ENCODE data around the gene SLC13A5. TPM values are rescaled to one million over a fixed set of nuclear protein-coding genes. Genes with fewer than 3 reads are reported as not detected.
A peak's percentile ranks its signal among the peaks of the same experiment; 100 is the strongest.

The SLC13A5 gene
- 0.92 and 2.0 TPM in 2 replicates for total RNA-seq (2021)
- percentile 22 among the genes with signal in this experiment for Bru-seq, nascent RNA
- BruChase-seq, experiment 1, labeled RNA remaining after a 2-hour chase: percentile 19 among the genes with signal in this experiment
- BruChase-seq, experiment 2, labeled RNA remaining after a 6-hour chase: percentile 24 among the genes with signal in this experiment
- long read RNA-seq, partial matches to known transcripts: 0 of 4 reads
- long read RNA-seq, other reads (novel, unspliced or antisense): 1 of 4 reads

DNA sequence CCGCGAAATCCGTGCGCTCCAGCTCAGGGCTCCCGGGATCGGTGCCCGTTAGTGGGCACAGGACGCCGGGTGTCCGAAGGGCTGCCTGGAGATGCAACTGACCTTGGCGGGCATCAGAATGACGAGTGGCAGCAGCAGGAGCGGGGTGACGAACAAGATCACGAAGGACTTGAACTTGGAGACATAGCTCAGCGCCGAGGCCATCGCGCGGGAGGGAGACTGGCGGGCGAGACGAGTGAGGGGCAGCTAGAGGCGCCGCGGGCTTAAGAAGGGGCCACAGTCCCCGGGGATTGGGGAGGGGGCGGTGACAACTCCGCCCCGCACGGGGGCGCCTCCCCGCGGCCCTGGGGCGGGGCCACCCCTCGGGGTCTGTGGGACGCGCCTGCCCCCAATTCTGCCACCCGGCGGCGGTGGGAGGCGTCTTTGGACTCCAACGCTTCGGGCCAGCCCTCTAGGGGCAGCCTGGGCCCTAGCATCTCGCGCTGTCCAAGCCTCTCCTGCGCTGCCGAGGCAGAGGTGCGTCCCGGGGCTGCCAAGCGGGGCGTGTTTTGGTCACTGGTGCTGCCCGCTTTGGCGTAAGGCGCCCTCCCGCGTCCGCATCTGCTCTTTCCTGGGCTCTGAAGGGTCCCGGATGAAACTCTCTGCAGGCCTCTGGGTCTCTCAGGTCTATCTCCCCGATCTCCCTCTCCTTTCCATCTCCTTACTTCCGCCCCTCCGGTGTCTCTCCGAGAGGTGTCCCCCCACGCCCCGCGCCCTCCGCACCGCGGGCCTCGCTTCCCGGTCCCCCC lies at the start of gene SLC13A5:
SLC13A5 (minus strand) TSS at position 240 of the 788 bp plus-strand sequence; CDS start at position 204, 36 bp downstream.
- H3K4me2 ChIP-seq: no peak within 1 kb of the TSS
- H3K27me3 ChIP-seq (ENCODE audit: insufficient read depth, low read depth): no peaks in the 10 kb centered on the region
- no peak within 1 kb of the TSS for H3K4me3 ChIP-seq
- no TSS peak for BruUV-seq (replicated peaks)
- no peaks in the 10 kb centered on the region for H3K9me2 ChIP-seq (ENCODE audit: insufficient read depth)
- no peaks in the 10 kb centered on the region for H3K79me2 ChIP-seq (ENCODE audit: low read depth)
- no peak within 1 kb of the TSS for H2AFZ ChIP-seq
- H3K4me1 ChIP-seq (replicated peaks; ENCODE audit: insufficient read depth): no peaks in the 10 kb centered on the region
- ChIA-PET POLR2A (ENCODE audit: unreplicated experiment) (no interaction called here), CTCF (interaction anchor here (0.7 kb wide), 1 partner anchor 291 kb away, joined by 3 read pairs; no protein-coding TSS in a partner anchor)
- TF ChIP-seq EZH2 (IDR thresholded peaks at IDR 0.05; ENCODE audit: low read depth): no peak
- no peak for TF ChIP-seq CTCF (conservative IDR thresholded peaks at IDR 0.05)
- DNase-seq: peak in 1 of 2 experiments; percentile 43
- peaks cover 4% of the 10 kb centered on the region; the same call in 1 of the 2 replicates for H3K9me3 ChIP-seq (ENCODE audit: insufficient read depth, low read depth)
- no peak within 1 kb of the TSS for H3K27ac ChIP-seq
- intact Hi-C loops (cut with micrococcal nuclease; ENCODE audit: unreplicated experiment): loop anchor here (5.0 kb wide), 2 partner anchors 46 to 309 kb away; partner anchors contain the start of gene BCL6B
- H3K36me3 ChIP-seq (ENCODE audit: low read depth): no peaks in the 10 kb centered on the region
- no peaks in the 10 kb centered on the region for H3F3A ChIP-seq (ENCODE audit: insufficient read depth, low read depth)
- H4K20me1 ChIP-seq (ENCODE audit: insufficient read depth): no peaks in the 10 kb centered on the region

GRCh38 chr17:6761779-6762178 lies 48.6 kb upstream of the SLC13A5 start:
- Histone ChIP-seq H3K27me3 (ENCODE audit: insufficient read depth, low read depth) (no peaks in the 10 kb centered on the region), H3K4me3 (no peak overlapping the region), H3K4me2 (no peak overlapping the region), H3K4me1 (replicated peaks; ENCODE audit: insufficient read depth) (no peaks in the 10 kb centered on the region), H3K79me2 (ENCODE audit: low read depth) (no peaks in the 10 kb centered on the region), H3K27ac (no peak overlapping the region), H3K36me3 (ENCODE audit: low read depth) (no peaks in the 10 kb centered on the region), H3K9me3 (ENCODE audit: insufficient read depth, low read depth) (no peaks in the 10 kb centered on the region), H2AFZ (no peak overlapping the region), H4K20me1 (ENCODE audit: insufficient read depth) (no peaks in the 10 kb centered on the region), H3K9me2 (ENCODE audit: insufficient read depth) (no peaks in the 10 kb centered on the region), H3F3A (ENCODE audit: insufficient read depth, low read depth) (no peaks in the 10 kb centered on the region)
- no TSS peak for BruUV-seq (replicated peaks)
- ChIA-PET POLR2A (ENCODE audit: unreplicated experiment) (no interaction called here), CTCF (no interaction called here)
- no peak for DNase-seq
- intact Hi-C loops (cut with micrococcal nuclease; ENCODE audit: unreplicated experiment): no loop called here
- no peak for TF ChIP-seq CTCF (conservative IDR thresholded peaks at IDR 0.05)
- TF ChIP-seq EZH2 (IDR thresholded peaks at IDR 0.05; ENCODE audit: low read depth): no peak

- Histone ChIP-seq H3K9me3 (ENCODE audit: insufficient read depth, low read depth) (no peaks in the 10 kb centered on the region), H3F3A (ENCODE audit: insufficient read depth, low read depth) (peaks cover 11% of the 10 kb centered on the region), H4K20me1 (ENCODE audit: insufficient read depth) (no peaks in the 10 kb centered on the region), H3K4me3 (no peak overlapping the region), H3K79me2 (ENCODE audit: low read depth) (no peaks in the 10 kb centered on the region), H3K4me2 (no peak overlapping the region), H2AFZ (no peak overlapping the region), H3K27ac (no peak overlapping the region), H3K36me3 (ENCODE audit: low read depth) (no peaks in the 10 kb centered on the region), H3K4me1 (replicated peaks; ENCODE audit: insufficient read depth) (peaks cover 9% of the 10 kb centered on the region), H3K27me3 (ENCODE audit: insufficient read depth, low read depth) (no peaks in the 10 kb centered on the region), H3K9me2 (ENCODE audit: insufficient read depth) (no peaks in the 10 kb centered on the region)
- no peak for TF ChIP-seq EZH2 (IDR thresholded peaks at IDR 0.05; ENCODE audit: low read depth)
- TF ChIP-seq CTCF (conservative IDR thresholded peaks at IDR 0.05): no peak
- ChIA-PET CTCF (no interaction called here), POLR2A (ENCODE audit: unreplicated experiment) (no interaction called here)
- BruUV-seq (replicated peaks): no TSS peak
- peak in 1 of 2 experiments; percentile 15 for DNase-seq
- intact Hi-C loops (cut with micrococcal nuclease; ENCODE audit: unreplicated experiment): no loop called here
Observed at GRCh38 chr17:6757747-6758146, 44.6 kb upstream of the SLC13A5 start.
